H9 (cell line): ENCODE measurements around the gene CCN5. TPM values are rescaled to one million over a fixed set of nuclear protein-coding genes. Genes with fewer than 3 reads are reported as not detected.

Source experiments
- DNase-seq: peaks from one replicate; pipeline ENCODE4 v3.0.0-alpha.2; 2017
- H2AFZ ChIP-seq: one replicate; pipeline ENCODE4 v1.6.1; 2013; ENCODE audit warnings: mild to moderate bottlenecking, low read length, control low read depth, moderate library complexity
- H2AK5ac ChIP-seq: 2 replicates; pipeline ENCODE4 v1.6.1; 2013; ENCODE audit warnings: low read length, control low read depth, mixed read lengths; ENCODE audit not compliant: insufficient read length
- H2BK120ac ChIP-seq: one replicate; pipeline ENCODE4 v1.6.1; 2013; ENCODE audit warnings: low read depth, mild to moderate bottlenecking, low read length, control low read depth, inconsistent platforms; ENCODE audit not compliant: poor library complexity, severe bottlenecking
- H2BK12ac ChIP-seq: 2 replicates; pipeline ENCODE4 v1.6.1; 2013; ENCODE audit warnings: low read length, control low read depth, mixed read lengths, low read depth; ENCODE audit not compliant: insufficient read length
- H2BK15ac ChIP-seq: 2 replicates; pipeline ENCODE4 v1.6.1; 2013; ENCODE audit warnings: low read depth, low read length, control low read depth
- H2BK20ac ChIP-seq: one replicate; pipeline ENCODE4 v1.6.1; 2013; ENCODE audit warnings: low read depth, mild to moderate bottlenecking, low read length, control low read depth, inconsistent platforms; ENCODE audit not compliant: poor library complexity, severe bottlenecking
- H2BK5ac ChIP-seq: 2 replicates; pipeline ENCODE4 v1.6.1; 2013; ENCODE audit warnings: low read length, control low read depth, mixed read lengths; ENCODE audit not compliant: insufficient read length
- H3K14ac ChIP-seq: 2 replicates; pipeline ENCODE4 v1.6.1; 2013; ENCODE audit warnings: low read length, control low read depth; ENCODE audit not compliant: insufficient read depth
- H3K18ac ChIP-seq: 2 replicates; pipeline ENCODE4 v1.6.1; 2013; ENCODE audit warnings: low read depth, mild to moderate bottlenecking, mixed read lengths, low read length, control low read depth; ENCODE audit not compliant: insufficient read length
- H3K23ac ChIP-seq: 2 replicates; pipeline ENCODE4 v1.6.1; 2013; ENCODE audit warnings: low read length, control low read depth, mixed read lengths, low read depth; ENCODE audit not compliant: insufficient read length
- H3K23me2 ChIP-seq: 2 replicates; pipeline ENCODE4 v1.6.1; 2013; ENCODE audit warnings: low read depth, mild to moderate bottlenecking, mixed read lengths, low read length, control low read depth; ENCODE audit not compliant: insufficient read length, poor library complexity, severe bottlenecking
- H3K27ac ChIP-seq: 2 replicates; pipeline ENCODE4 v1.5.1; 2013; ENCODE audit warnings: low read length, control low read depth, mixed read lengths, low read depth; ENCODE audit not compliant: insufficient read length
- H3K27me3 ChIP-seq: 2 replicates; pipeline ENCODE4 v1.6.1; 2013; ENCODE audit warnings: low read length, control low read depth, inconsistent platforms; ENCODE audit not compliant: insufficient read depth
- H3K4ac ChIP-seq: 2 replicates; pipeline ENCODE4 v1.6.1; 2013; ENCODE audit warnings: low read depth, mild to moderate bottlenecking, control low read depth, inconsistent platforms, low read length, moderate library complexity
- H3K4me1 ChIP-seq: 2 replicates; pipeline ENCODE4 v1.6.1; 2013; ENCODE audit warnings: low read length, control low read depth, inconsistent platforms; ENCODE audit not compliant: insufficient read depth
- H3K4me2 ChIP-seq: 2 replicates; pipeline ENCODE4 v1.6.1; 2013; ENCODE audit warnings: low read length, control low read depth, mixed read lengths; ENCODE audit not compliant: insufficient read length, insufficient read depth
- H3K56ac ChIP-seq: 2 replicates; pipeline ENCODE4 v1.6.1; 2013; ENCODE audit warnings: low read depth, mild to moderate bottlenecking, mixed read lengths, low read length, control low read depth; ENCODE audit not compliant: insufficient read length
- H3K79me1 ChIP-seq: 2 replicates; pipeline ENCODE4 v1.6.1; 2013; ENCODE audit warnings: low read depth, mild to moderate bottlenecking, moderate library complexity, low read length, control low read depth, inconsistent platforms; ENCODE audit not compliant: insufficient read depth, poor library complexity, severe bottlenecking
- H3K79me2 ChIP-seq: 2 replicates; pipeline ENCODE4 v1.6.1; 2013; ENCODE audit warnings: low read length, control low read depth, inconsistent platforms; ENCODE audit not compliant: insufficient read depth
- H3K9ac ChIP-seq: 2 replicates; pipeline ENCODE4 v1.6.1; 2013; ENCODE audit warnings: low read length, control low read depth, mixed read lengths; ENCODE audit not compliant: insufficient read length; ENCODE audit errors: extremely low read depth
- H3K9me3 ChIP-seq: one replicate; pipeline ENCODE4 v1.6.1; 2013; ENCODE audit warnings: low read depth, low read length, inconsistent platforms; ENCODE audit not compliant: control insufficient read depth
- H3T11ph ChIP-seq: one replicate; pipeline ENCODE4 v1.6.1; 2013; ENCODE audit warnings: mild to moderate bottlenecking, low read length, control low read depth, inconsistent platforms
- H4K20me1 ChIP-seq: one replicate; pipeline ENCODE4 v1.6.1; 2013; ENCODE audit not compliant: control insufficient read depth, insufficient read length, insufficient read depth
- H4K5ac ChIP-seq: 2 replicates; pipeline ENCODE4 v1.6.1; 2013; ENCODE audit warnings: low read depth, mild to moderate bottlenecking, mixed read lengths, low read length, control low read depth; ENCODE audit not compliant: insufficient read length
- H4K8ac ChIP-seq: replicated peaks from 2 replicates; pipeline ENCODE4 v1.6.1; 2013; ENCODE audit warnings: low read length, control low read depth, mixed read lengths, low read depth; ENCODE audit not compliant: insufficient read length
- H4K91ac ChIP-seq: 2 replicates; pipeline ENCODE4 v1.6.1; 2013; ENCODE audit warnings: low read depth, mild to moderate bottlenecking, moderate library complexity, mixed read lengths, low read length, control low read depth; ENCODE audit not compliant: insufficient read length
- H3K27ac Mint-ChIP-seq, 3 experiments: 2 replicates in 2 of 3; 3 replicates in 1 of 3; pipeline ENCODE4 v1.8.0; 2020 to 2021; ENCODE audit warnings: mixed read lengths in 3 of 3, mild to moderate bottlenecking in 1 of 3, moderate library complexity in 1 of 3
- H3K27me3 Mint-ChIP-seq: 2 replicates; pipeline ENCODE4 v1.8.0; 2021; ENCODE audit warnings: low read depth, mild to moderate bottlenecking, moderate library complexity, mixed read lengths
- H3K36me3 Mint-ChIP-seq, 3 experiments: 2 replicates in 2 of 3; 3 replicates in 1 of 3; pipeline ENCODE4 v1.8.0; 2020 to 2021; ENCODE audit warnings: low read depth in 3 of 3, mixed read lengths in 3 of 3; ENCODE audit not compliant: insufficient read depth in 1 of 3
- H3K4me1 Mint-ChIP-seq, 2 experiments: 2 replicates each; pipeline ENCODE4 v1.8.0; 2020; ENCODE audit warnings: mixed read lengths in 2 of 2
- H3K4me3 Mint-ChIP-seq, 2 experiments: 2 replicates in 1 of 2; 3 replicates in 1 of 2; pipeline ENCODE4 v1.8.0; 2020 to 2021; ENCODE audit warnings: mild to moderate bottlenecking in 2 of 2, mixed read lengths in 2 of 2, moderate library complexity in 1 of 2
- H3K9me3 Mint-ChIP-seq, 2 experiments: 2 replicates in 1 of 2; 3 replicates in 1 of 2; pipeline ENCODE4 v1.8.0; 2020; ENCODE audit warnings: mild to moderate bottlenecking in 2 of 2, mixed read lengths in 2 of 2, moderate library complexity in 1 of 2
- CTCF ChIP-seq: fragments of 200-600 bp; sonication (generic); conservative IDR thresholded peaks from 3 replicates; pipeline ENCODE4 v1.8.0; 2021; ENCODE audit warnings: antibody characterized with exemption, mild to moderate bottlenecking
- WGBS: extraction: QIAGEN DNeasy Blood & Tissue Kit; methylation state at CpG from one replicate; pipeline ENCODE4 v1.1.7; 2013; ENCODE audit warnings: missing lambda C conversion rate, low lambda C conversion rate, mixed read lengths; ENCODE audit not compliant: insufficient read length; ENCODE audit errors: extremely low coverage; 5-methylcytosine and 5-hydroxymethylcytosine counted together
- total RNA-seq: library from RNA; stranded (reverse); gene quantifications from 2 replicates; pipeline ENCODE4 v1.2.1, GENCODE V29; 2021

The CCN5 gene
- total RNA-seq, 1 experiment from 2014 or later: not detected

GRCh38 chr20:44702776-44703175, 12.4 kb upstream of the CCN5 start:
- H2BK5ac ChIP-seq: no peak overlapping the region
- no peak overlapping the region for H3T11ph ChIP-seq
- H2AK5ac ChIP-seq: no peak overlapping the region
- H3K27me3 ChIP-seq: no peaks in the 10 kb centered on the region
- no peak overlapping the region for H4K8ac ChIP-seq
- Mint-ChIP-seq H3K9me3 (no peaks in the 10 kb centered on the region), H3K27ac (peak overlapping the region in 1 of 3 experiments; percentile 52; a peak in 1 of 7 replicates), H3K27me3 (peaks cover 5% of the 10 kb centered on the region), H3K4me3 (no peak overlapping the region), H3K36me3 (no peaks in the 10 kb centered on the region; a peak in 1 of 7 replicates), H3K4me1 (peaks cover 16 to 30% of the 10 kb centered on the region in 2 experiments)
- H3K4me2 ChIP-seq: no peak overlapping the region
- H3K23me2 ChIP-seq: no peaks in the 10 kb centered on the region
- H3K79me1 ChIP-seq: no peaks in the 10 kb centered on the region
- no peak overlapping the region for H2AFZ ChIP-seq
- no peak for DNase-seq
- no peak overlapping the region for H4K5ac ChIP-seq
- no peak overlapping the region for H3K18ac ChIP-seq
- no peak overlapping the region for H3K4ac ChIP-seq
- TF ChIP-seq CTCF: no peak
- H3K4me1 ChIP-seq: peaks cover 6% of the 10 kb centered on the region; the same call in 1 of the 2 replicates
- no CpG with 5 or more reads among the region's 9 CpGs for WGBS
- H3K79me2 ChIP-seq: no peaks in the 10 kb centered on the region
- H2BK12ac ChIP-seq: no peak overlapping the region
- no peak overlapping the region for H3K56ac ChIP-seq
- H2BK120ac ChIP-seq: no peak overlapping the region
- no peak overlapping the region for H4K91ac ChIP-seq
- no peak overlapping the region for H2BK15ac ChIP-seq
- no peaks in the 10 kb centered on the region for H3K9me3 ChIP-seq
- H2BK20ac ChIP-seq: no peak overlapping the region
- no peak overlapping the region for H3K14ac ChIP-seq
- no peak overlapping the region for H3K23ac ChIP-seq
- no peak overlapping the region for H3K27ac ChIP-seq
- H4K20me1 ChIP-seq: no peaks in the 10 kb centered on the region
- H3K9ac ChIP-seq: no peak overlapping the region
